ENCODE data around the gene F7.
"Not testable (repeated sequence)": the region's sequence is repeated elsewhere in the genome, so short reads cannot be mapped to it uniquely, and the experiment has no call there.

Gene F7

DNA sequence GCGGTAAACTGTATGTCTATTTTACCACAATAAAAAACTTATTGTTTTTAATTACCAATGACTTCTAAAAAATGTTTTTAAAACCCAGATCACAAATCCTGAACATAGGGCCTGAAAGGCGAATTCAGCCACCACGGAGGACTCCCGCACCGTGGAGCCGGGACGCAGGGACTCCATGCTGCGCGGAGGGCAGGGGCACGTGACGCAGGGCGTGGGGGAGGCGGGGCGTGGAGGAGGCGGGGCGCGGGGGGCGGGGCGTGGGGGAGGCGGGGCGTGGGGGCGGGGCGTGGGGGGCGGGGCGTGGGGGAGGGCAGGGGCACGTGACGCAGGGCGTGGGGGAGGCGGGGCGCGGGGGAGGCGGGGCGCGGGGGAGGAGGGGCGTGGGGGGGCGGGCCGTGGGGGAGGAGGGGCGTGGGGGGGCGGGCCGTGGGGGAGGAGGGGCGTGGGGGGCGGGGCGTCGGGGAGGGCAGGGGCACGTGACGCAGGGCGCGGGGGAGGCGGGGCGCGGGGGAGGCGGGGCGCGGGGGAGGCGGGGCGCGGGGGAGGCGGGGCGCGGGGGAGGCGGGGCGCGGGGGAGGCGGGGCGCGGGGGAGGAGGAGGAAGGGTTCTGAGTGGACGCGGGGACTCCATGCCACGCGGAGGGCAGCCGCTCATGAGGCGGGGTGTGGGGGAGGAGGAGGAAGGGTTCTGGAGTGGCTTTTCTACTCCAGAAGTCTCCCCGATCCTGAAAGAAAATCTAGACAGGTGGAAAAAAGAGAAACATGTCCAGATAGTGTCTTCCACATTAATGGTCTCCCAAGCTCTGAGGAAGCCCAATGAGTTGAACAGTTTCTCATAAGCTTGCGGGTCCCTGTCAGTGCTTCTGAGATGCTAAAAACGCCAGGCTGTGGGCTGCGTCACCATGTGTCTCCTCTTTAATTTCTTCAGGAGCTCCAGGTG, 48.5 kb downstream of the F7 start:
- peak overlapping the region; percentile 31 for H3K4me3 ChIP-seq
- H3K27me3 ChIP-seq (ENCODE audit: low read depth), result no peaks in the 10 kb centered on the region
- H3K9me3 ChIP-seq, result no peaks in the 10 kb centered on the region
- peak; percentile 44 to 83 for DNase-seq (ENCODE audit: low spot score in 2 of 2)
- no peaks in the 10 kb centered on the region; the same call in 1 of the 2 replicates for H3K36me3 ChIP-seq (replicated peaks)
- in situ Hi-C loops (cut with MboI; ENCODE audit: low sequenced_read_pairs), result no loop called here
- H3K4me1 ChIP-seq, result peaks cover 21% of the 10 kb centered on the region

DNA sequence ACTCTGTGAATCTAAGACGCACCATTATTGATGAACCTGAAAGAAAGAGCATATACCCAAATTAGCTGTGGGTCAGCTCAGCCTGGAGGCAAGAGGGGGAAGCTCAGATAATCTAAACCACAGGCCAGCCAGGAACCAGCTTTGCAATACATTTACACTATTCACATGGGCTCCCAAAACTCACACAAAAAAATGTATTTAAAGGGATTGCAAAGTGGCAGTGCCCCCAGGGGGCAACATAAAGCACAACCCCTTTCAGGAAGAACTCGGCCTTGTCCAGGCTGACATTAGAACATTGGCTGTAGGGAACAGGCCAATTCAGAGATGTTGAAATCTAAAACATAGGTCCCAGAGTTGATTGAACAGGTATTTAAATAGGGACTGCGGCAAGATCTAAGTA, 49.6 kb downstream of the F7 start:
- in situ Hi-C loops (cut with MboI; ENCODE audit: low sequenced_read_pairs), result no loop called here
- Histone ChIP-seq H3K36me3 (replicated peaks) (no peaks in the 10 kb centered on the region; the same call in 1 of the 2 replicates), H3K4me3 (no peak overlapping the region), H3K9me3 (no peaks in the 10 kb centered on the region), H3K4me1 (peaks cover 21% of the 10 kb centered on the region), H3K27me3 (ENCODE audit: low read depth) (no peaks in the 10 kb centered on the region)
- peak in 1 of 2 experiments; percentile 6 for DNase-seq (ENCODE audit: low spot score in 2 of 2)

DNA sequence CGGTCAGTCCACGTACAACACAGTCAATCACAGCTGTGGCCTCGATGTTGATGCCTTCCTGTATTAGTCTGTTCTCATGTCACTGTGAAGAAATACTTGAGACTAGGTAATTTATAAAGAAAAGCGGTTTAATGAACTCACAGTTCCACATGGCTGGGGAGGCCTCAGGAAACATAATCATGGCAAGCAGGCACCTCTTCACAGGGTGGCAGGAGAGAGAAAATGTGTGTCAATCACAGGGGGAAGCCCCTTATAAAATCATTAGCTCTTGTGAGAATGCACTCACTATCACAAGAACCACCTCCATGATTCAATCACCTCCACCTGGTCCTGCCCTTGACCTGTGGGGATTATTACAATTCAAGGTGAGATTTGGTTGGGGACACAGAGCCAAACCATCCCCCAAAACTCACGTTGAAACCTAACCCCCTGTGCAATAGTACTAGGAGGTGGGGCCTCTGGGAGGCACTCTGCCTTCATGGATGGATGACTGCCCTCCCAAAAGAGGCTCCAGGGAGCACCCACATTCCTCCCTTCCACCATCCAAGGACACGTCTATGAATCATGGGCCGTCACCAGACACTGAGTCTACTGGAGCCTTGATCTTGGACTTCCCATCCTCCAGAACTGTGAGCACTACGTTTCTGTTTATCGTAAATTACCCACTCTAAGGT, 50.5 kb downstream of the F7 start:
- Histone ChIP-seq H3K36me3 (replicated peaks) (no peaks in the 10 kb centered on the region; the same call in 1 of the 2 replicates), H3K9me3 (no peaks in the 10 kb centered on the region), H3K4me3 (no peak overlapping the region), H3K27me3 (ENCODE audit: low read depth) (no peaks in the 10 kb centered on the region), H3K4me1 (peaks cover 21% of the 10 kb centered on the region)
- in situ Hi-C loops (cut with MboI; ENCODE audit: low sequenced_read_pairs), result no loop called here
- no peak for DNase-seq (ENCODE audit: low spot score in 2 of 2)

DNA sequence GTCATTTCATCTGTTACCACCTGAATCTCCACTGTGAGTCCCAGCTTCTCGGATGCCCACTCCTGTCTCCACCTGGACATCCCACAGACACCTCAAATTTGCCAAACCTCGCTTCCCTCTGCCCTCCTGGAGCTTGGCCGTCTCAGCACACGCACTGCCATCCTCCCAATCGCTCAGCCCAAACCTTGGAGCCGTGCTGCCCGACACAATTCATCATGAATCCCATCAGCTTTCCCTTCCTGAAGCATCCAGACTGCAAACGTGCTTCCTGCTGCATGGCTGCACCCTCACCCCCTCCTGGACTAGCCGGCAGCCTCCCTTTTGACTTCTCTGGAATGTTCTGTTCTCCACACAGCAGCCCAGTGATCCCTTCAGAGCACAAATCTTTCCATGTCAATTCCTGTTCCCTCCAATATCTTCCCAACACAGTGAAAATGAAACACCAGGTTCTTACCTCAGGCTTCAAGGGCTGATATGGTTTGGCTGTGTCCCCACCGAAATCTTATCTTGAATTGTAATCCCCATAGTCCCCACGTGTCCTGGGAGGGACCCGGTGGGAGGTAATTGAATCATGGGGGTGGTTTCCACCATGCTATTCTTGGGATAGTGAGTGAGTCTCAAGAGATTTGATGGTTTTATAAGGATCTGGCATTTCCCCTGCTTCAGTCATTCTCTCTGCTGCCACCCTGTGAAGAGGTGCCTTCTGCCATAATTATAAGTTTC, 51.8 kb downstream of the F7 start:
- H3K36me3 ChIP-seq (replicated peaks), result no peaks in the 10 kb centered on the region; the same call in 1 of the 2 replicates
- no peak for DNase-seq (ENCODE audit: low spot score in 2 of 2)
- H3K4me3 ChIP-seq, result no peak overlapping the region
- H3K4me1 ChIP-seq, result peaks cover 20% of the 10 kb centered on the region
- peaks cover 3% of the 10 kb centered on the region for H3K27me3 ChIP-seq (ENCODE audit: low read depth)
- no peaks in the 10 kb centered on the region for H3K9me3 ChIP-seq
- in situ Hi-C loops (cut with MboI; ENCODE audit: low sequenced_read_pairs), result no loop called here

DNA sequence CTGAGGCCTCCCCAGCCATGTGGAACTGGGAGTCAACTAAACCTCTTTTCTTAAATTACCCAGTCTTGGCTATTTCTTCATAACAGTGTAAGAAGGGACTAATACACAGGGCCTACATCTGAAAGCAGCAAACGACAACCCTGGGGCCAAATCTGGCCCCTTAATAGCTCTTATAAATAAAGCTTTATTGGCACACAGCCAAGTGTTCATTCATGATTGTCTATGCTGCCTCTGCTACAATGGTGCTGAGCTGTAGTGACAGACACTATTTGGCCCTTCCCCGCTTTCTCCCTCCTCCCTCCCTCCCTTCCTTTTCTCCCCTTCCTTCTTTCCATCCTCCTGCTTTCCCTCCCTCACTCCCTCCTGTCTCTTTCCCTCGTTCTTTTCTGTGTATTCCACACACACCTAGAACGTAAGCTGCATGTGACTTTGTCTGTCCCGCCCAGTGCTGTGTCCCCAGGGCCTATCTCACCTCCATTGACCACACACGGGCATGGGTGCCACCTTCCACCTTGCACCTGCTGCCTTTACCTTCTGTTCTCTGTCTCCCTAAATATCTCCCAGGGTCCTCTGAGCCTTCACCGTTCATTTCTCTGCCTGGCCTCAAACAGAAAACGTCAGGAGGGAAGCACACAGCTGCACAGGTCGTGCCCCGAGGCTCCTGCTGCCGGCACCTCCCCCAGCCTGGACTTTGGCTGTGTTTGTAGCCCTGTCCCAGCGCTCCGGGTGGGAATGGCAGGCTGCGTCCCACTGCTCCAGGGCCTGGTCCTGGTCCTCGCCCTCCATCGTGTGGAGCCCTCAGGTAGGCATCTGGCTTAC, 52.5 kb downstream of the F7 start, which contains the start of gene PROZ:
Gene PROZ (plus strand): TSS at position 720 of the 819 bp plus-strand sequence. CDS start 13 bp downstream, at position 733.
- Histone ChIP-seq H3K27me3 (ENCODE audit: low read depth) (peaks cover 5% of the 10 kb centered on the region), H3K4me3 (no peak within 1 kb of the TSS), H3K9me3 (no peaks in the 10 kb centered on the region), H3K4me1 (peaks cover 12% of the 10 kb centered on the region), H3K36me3 (replicated peaks) (no peaks in the 10 kb centered on the region; the same call in 1 of the 2 replicates)
- in situ Hi-C loops (cut with MboI; ENCODE audit: low sequenced_read_pairs), result no loop called here
- peak in 1 of 2 experiments; percentile 9 for DNase-seq (ENCODE audit: low spot score in 2 of 2)

DNA sequence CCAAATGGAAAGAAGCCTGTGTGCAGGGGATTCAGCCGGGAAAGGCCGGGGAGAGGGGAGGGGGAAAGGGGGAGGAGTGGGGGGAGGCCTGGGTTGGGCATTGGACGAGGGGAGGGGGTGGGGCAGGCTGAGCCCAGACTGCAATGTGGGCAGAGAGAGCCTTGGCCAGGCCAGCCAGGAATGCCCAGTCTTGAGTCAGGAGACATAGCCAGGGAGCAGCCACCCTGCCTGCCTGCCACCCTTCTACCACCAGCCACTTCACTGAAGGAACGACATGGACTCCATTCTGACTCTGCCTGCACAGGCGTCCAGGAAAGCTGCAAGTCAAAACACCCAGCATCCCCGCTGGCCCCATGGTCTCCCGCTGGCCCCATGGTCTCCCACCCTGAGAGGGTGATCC, 53.4 kb downstream of the F7 start:
- Histone ChIP-seq H3K36me3 (replicated peaks) (no peaks in the 10 kb centered on the region; the same call in 1 of the 2 replicates), H3K27me3 (ENCODE audit: low read depth) (peaks cover 9% of the 10 kb centered on the region), H3K9me3 (no peaks in the 10 kb centered on the region), H3K4me3 (no peak overlapping the region), H3K4me1 (peaks cover 6% of the 10 kb centered on the region)
- in situ Hi-C loops (cut with MboI; ENCODE audit: low sequenced_read_pairs), result no loop called here
- no peak for DNase-seq (ENCODE audit: low spot score in 2 of 2)

DNA sequence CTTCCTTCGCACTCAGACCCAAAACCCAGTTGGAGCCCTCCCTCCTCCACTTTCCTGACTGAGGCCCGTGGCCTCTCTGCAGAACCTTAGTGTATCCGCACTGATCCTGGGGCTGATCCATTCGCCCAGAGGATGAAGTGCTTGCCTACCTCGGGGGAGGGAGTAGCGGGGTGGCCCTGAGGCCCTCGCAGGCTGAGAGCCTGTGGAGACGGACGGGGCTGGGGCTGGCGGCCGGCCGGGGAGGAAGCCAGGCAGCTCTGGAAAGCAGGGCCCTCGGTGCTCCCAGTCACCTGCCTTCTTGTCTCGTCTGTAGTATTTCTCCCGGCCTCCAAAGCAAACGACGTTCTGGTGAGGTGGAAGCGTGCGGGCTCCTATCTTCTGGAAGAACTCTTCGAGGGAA, 54.1 kb downstream of the F7 start:
- in situ Hi-C loops (cut with MboI; ENCODE audit: low sequenced_read_pairs), result no loop called here
- no peak overlapping the region for H3K4me3 ChIP-seq
- H3K9me3 ChIP-seq, result no peaks in the 10 kb centered on the region
- no peaks in the 10 kb centered on the region; the same call in 1 of the 2 replicates for H3K36me3 ChIP-seq (replicated peaks)
- peaks cover 9% of the 10 kb centered on the region for H3K27me3 ChIP-seq (ENCODE audit: low read depth)
- peak in 1 of 2 experiments; percentile 9 for DNase-seq (ENCODE audit: low spot score in 2 of 2)
- H3K4me1 ChIP-seq, result peaks cover 2% of the 10 kb centered on the region

DNA sequence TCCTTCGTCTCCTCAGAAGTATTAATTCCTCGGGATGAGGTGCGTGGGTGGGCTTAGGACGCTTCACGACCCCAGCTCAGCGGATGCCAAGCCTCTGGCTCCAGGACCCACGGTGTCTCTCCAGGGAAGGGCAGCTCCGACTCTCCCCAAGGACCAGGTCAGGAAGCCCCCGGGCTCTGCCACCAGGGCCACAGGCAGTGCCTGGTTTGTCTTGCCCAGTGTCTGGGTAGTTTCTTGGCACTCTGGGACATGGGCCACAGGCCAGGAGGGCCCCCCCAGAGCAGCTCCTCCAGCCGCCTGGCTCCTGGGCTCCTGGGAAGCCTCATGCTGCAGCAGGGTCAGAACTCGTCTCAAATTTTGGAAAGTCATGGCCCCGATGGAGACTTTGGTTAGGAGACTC, 55.4 kb downstream of the F7 start:
- H3K4me3 ChIP-seq, result no peak overlapping the region
- H3K4me1 ChIP-seq, result no peaks in the 10 kb centered on the region
- no peak for DNase-seq (ENCODE audit: low spot score in 2 of 2)
- in situ Hi-C loops (cut with MboI; ENCODE audit: low sequenced_read_pairs), result no loop called here
- H3K27me3 ChIP-seq (ENCODE audit: low read depth), result peaks cover 9% of the 10 kb centered on the region
- H3K36me3 ChIP-seq (replicated peaks), result no peaks in the 10 kb centered on the region
- H3K9me3 ChIP-seq, result no peaks in the 10 kb centered on the region

DNA sequence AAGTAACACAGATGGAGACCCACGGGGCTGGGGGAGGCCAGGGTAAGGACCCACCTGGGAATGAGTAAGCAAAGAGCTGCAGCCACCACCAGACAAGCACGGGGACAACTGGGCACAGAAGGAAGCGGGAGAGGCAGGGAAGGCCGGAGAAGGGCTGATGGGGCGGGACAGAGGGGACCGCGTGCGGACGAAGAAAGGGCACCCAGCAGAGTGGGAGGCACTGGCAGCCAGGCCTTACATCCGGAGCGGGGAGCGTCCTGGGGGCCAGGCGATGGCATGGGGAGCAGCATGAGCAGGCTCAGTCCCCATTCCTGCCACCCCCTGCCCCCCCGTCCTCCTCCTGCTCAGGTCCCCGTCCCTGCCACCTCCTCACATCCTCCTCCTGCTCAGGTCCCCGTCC, 55.8 kb downstream of the F7 start:
- peaks cover 9% of the 10 kb centered on the region for H3K27me3 ChIP-seq (ENCODE audit: low read depth)
- in situ Hi-C loops (cut with MboI; ENCODE audit: low sequenced_read_pairs), result no loop called here
- H3K9me3 ChIP-seq, result no peaks in the 10 kb centered on the region
- no peak overlapping the region for H3K4me3 ChIP-seq
- no peak for DNase-seq (ENCODE audit: low spot score in 2 of 2)
- no peaks in the 10 kb centered on the region for H3K36me3 ChIP-seq (replicated peaks)
- H3K4me1 ChIP-seq, result no peaks in the 10 kb centered on the region

DNA sequence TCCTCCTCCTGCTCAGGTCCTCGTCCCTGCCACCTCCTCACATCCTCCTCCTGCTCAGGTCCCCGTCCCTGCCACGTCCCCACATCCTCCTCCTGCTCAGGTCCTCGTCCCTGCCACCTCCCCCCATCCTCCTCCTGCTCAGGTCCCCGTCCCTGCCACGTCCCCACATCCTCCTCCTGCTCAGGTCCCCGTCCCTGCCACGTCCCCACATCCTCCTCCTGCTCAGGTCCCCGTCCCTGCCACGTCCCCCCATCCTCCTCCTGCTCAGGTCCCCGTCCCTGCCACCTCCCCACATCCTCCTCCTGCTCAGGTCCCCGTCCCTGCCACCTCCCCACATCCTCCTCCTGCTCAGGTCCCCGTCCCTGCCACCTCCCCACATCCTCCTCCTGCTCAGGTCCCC, 56.4 kb downstream of the F7 start:
- H3K4me3 ChIP-seq; H3K9me3 ChIP-seq; in situ Hi-C loops (cut with MboI; ENCODE audit: low sequenced_read_pairs); H3K4me1 ChIP-seq; H3K27me3 ChIP-seq (ENCODE audit: low read depth); DNase-seq (ENCODE audit: low spot score in 2 of 2); H3K36me3 ChIP-seq (replicated peaks): not testable (repeated sequence)

DNA sequence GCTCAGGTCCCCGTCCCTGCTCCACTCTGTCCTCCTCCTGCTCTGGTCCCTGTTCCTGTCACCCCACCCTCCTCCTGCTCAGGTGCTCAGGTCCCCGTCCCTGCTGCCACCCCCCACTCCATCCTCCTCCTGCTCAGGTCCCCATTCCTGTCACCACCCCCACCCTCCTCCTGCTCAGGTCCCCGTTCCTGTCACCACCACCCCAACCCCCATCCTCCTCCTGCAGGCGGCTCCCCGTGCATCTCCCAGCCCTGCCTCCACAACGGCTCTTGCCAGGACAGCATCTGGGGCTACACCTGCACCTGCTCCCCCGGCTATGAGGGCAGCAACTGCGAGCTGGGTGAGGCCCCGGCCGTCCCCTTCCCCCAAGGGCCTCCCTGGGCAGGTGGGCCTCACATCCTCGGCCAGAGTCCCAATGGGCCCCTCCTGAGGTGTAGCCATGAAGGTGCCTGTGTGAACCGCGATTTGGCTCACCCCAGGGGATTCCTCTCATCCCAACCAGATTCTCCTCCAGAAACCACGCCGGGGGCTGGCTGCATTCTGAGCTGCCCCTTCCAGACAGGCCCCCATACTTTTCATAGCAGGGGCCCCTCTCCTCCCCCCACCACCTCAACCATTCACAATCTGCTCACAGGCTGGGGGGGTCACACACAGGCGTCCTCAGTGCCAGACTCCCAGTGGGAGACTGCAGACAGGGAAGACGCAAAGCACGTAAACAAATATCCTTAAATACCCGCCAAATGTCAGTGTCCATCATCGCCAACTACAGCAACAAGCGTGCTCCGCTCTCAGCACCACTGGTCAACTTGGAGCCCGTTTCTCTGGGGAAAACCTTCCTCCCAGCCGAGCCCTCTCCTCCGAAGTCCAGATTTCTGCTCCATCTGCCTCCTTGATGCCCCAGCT, 57.4 kb downstream of the F7 start:
- no peak for DNase-seq (ENCODE audit: low spot score in 2 of 2)
- peaks cover 9% of the 10 kb centered on the region for H3K27me3 ChIP-seq (ENCODE audit: low read depth)
- in situ Hi-C loops (cut with MboI; ENCODE audit: low sequenced_read_pairs), result no loop called here
- H3K9me3 ChIP-seq, result no peaks in the 10 kb centered on the region
- peaks cover 5% of the 10 kb centered on the region for H3K36me3 ChIP-seq (replicated peaks)
- H3K4me3 ChIP-seq, result no peak overlapping the region
- no peaks in the 10 kb centered on the region for H3K4me1 ChIP-seq

DNA sequence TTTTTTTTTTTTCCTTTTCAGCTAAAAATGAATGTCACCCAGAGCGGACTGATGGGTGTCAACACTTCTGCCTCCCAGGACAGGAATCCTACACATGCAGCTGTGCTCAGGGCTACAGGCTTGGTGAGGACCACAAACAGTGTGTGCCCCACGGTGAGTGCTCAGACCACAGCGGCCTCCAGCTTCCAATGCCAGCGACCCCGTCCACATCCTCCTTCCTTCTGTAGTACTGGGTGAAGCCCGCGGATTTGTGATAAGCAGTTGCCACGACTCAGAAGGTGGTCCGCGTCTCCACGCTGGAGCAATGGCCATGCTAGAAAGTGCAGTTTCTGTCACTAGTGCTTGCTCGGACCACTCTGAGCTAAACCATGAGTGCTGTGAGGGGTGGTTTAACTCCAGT, 58.9 kb downstream of the F7 start:
- no peaks in the 10 kb centered on the region for H3K4me1 ChIP-seq
- peaks cover 9% of the 10 kb centered on the region for H3K27me3 ChIP-seq (ENCODE audit: low read depth)
- DNase-seq (ENCODE audit: low spot score in 2 of 2), result no peak
- H3K4me3 ChIP-seq, result no peak overlapping the region
- in situ Hi-C loops (cut with MboI; ENCODE audit: low sequenced_read_pairs), result no loop called here
- H3K36me3 ChIP-seq (replicated peaks), result peaks cover 9% of the 10 kb centered on the region
- no peaks in the 10 kb centered on the region for H3K9me3 ChIP-seq
